Right renal cortex interstitium (tissue), 3 donors: Measurements from ENCODE around the gene ZNF792. TPM values are rescaled to one million over a fixed set of nuclear protein-coding genes. Genes with fewer than 3 reads are reported as not detected.
A peak's percentile ranks its signal among the peaks of the same experiment; 100 is the strongest.
"Not testable (repeated sequence)": the region's sequence is repeated elsewhere in the genome, so short reads cannot be mapped to it uniquely, and the experiment has no call there.

Experiments used
- DNase-seq, 3 donors: peaks; one replicate each; pipeline ENCODE4 v3.0.0-alpha.2; 2013; ENCODE audit warnings: low read depth in 3 of 3, low spot score in 2 of 3
- polyA plus RNA-seq, 3 donors: library from polyadenylated mRNA; unstranded; fragments of 120-200 nt; gene quantifications; one replicate each; pipeline ENCODE4 v1.2.1, GENCODE V29; 2013; ENCODE audit not compliant: insufficient read length in 3 of 3

Gene ZNF792
- 1 to 10 TPM; 6.9 to 7.9 (median 7.0) TPM for polyA plus RNA-seq

DNA sequence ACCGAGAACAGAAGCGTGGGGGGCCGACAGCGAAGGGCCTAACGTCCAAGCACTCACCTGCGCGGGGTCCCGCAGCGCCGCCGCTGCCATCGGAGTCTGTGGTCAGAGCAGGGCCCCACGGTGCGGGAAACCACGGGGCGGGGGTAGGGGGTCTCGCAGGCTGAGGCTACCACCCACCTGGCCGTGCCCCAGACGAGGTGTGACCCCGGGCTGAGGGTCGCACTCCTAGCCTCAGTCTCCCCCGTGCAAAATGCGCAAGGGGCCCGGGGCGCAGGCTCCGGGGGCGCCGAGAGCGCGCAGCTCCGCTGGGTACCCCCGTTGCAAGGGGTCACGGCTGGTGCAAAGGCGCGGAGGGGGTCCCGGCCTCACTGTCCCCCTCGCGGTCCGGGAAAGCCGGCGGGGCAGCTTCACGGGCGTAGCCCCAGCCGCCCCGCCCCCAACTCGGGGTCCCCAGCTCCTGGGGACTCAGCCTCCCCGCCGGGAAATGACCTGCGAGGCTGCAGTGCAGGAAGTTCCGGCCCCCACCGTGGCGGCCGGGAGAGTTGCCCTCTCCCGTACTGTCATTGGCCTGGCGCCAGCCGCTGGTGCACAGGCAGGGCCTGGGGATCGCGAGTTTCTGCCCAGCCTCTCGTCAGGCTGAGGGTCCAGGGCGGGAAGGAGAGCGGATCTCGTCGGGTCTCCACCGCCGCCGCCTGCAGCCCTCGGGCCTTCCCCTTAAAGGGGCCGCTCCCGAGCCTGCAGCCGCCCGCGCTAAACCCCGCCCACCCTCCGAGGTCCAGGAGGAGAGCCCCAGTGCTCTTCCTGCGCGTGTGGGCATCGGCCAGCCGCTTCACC, at the start of gene ZNF792:
ZNF792 (minus strand) TSS at position 657 of the 834 bp plus-strand sequence; CDS start at position 90, 567 bp downstream.
- peak in 2 of 3 donors; percentile 36 to 50 for DNase-seq

DNA sequence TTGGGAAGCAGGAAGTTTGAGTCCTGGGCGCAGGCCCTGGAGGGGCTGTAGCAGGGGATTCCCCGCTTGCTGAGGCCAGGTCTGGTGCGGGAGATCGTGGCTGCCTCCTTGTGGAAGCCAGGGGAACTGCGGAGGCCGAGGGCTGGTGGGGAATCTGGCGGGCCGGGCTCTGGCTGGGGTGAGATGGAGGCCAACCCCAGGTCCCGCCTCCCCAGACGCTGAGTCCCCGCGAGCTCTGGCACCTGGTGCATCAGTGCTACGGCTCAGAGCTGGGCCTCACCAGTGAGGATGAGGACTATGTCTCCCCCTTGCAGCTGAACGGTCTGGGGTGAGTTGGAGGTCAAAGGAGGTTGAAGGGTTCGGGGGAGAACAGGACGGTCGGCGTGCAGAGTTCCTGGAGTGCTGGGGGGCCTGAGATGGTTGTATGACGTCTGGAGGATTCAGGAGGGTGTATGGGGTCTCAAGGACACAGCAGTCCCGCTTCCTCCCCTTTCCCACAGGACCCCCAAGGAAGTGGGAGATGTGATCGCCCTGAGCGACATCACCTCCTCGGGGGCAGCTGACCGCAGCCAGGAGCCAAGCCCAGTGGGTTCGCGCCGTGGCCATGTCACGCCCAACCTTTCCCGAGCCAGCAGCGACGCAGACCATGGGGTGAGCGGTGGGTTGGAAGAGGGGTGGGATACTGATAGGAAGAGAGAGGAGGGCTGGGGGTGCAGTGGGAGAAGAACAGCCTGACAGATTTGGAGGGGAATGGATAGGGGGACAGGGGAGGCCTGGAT, 49.2 kb upstream of the ZNF792 start:
- DNase-seq: no peak

DNA sequence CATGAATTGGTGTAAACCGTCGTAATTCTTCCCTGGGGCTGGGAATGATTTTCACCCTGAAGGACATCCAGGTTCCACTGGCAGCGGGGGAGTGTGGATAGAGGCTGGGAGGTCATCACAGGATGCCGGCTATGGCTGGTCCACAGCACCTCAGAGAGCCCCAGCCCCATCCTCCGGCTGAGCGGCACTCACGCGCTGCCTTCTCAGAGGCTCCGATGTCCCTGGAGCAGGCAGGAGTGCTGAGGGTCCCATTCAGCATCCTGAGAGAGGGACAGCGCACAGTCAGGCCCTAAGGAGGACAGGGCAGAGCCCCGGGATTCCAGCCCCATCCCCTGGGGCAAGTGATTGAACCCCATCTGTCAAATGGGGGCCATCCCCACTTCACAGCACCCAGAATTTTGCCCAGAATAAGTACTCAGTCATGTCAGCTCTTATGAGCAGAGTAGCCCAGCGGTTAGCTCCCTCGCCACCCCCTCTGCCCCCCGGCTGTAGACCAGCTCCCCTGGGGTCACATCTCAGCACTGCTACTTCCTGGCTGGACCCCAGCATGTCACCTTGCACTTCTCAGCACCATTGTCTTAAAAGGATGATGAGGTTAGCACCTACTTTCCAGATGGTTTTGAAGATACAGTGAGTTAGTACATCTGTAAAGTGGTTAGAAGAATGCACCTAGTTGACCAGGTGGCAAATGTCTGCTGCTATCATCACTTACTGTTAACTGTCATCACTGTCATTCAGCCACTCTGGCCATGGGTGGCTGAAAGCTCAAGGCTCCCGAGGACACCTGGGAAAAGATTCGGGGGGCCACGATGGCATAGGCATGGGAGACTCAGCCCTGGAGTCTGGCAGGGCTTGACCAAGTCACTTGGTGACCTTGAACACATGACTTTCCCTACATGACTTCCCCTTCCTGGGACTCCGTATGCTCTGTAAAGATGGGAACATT, 48.0 kb upstream of the ZNF792 start:
- DNase-seq: no peak

DNA sequence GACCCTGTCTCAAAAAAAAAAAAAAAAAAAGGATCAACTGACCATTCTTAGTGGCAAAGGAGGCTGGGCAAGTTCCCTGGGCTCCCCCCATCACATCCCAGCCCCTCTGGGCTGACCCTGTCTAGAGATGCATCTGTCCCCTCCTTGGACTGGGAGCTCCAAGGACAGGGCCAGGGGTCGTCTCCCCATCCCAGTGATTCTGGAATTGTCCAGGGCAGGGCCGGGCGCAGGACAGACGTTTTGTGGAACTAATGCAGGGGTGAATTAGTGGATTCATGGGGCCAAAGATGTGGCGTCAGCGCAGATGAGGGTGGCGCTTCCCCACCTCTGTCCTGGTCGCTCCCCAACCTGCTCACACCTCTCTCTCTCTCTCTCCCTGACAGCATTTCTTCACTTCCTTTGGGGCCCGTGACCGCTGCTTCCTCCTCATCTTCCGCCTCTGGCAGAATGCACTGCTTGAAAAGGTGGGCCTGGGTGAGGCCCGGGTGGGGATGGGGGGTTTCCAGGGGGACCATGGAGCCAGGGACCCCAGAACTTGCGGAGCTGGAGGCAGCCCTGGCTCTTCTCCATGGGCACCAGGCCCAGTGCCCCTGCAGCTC, 47.2 kb upstream of the ZNF792 start:
- DNase-seq: no peak

DNA sequence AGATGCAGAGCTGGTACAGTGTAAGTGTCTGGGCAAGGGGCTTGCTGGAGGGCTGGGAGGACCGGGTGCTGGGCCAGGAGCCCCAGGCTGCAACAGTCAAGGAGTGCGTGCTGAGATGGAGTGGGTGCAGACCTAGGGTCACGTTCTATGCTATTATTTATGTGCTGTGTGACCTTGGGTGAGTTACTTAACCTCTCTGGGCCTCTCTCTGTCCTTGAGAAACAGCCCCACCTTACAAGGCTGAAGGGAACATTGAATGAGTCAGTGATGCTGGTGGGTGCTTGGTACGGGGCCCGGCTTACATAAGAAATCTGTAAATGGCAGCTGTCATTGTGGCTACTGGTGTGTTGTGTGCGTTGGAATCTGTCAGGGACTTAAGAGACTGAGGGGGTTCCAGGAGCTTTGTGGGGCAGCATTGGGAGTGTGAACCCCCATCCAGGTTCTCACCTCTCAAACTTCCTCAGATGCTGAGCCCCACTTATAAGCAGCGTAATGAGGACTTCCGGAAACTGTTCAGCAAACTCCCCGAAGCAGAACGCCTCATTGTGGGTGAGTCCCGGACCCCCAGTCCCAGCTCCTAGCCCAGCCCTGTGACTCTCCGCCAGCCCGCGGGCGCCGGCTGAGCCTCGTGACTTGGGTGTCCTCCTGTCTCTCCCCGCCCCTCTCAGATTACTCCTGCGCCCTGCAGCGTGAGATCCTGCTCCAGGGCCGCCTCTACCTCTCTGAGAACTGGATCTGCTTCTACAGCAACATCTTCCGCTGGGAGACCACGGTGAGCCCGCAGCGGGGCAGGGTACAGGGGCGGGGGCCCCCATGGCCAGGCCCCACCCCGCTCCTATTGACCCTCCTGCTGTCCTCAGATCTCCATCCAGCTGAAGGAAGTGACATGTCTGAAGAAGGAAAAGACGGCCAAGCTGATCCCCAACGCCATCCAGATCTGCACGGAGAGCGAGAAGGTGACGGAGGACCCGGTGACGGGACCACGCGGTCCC, 45.7 kb upstream of the ZNF792 start:
- DNase-seq: no peak

DNA sequence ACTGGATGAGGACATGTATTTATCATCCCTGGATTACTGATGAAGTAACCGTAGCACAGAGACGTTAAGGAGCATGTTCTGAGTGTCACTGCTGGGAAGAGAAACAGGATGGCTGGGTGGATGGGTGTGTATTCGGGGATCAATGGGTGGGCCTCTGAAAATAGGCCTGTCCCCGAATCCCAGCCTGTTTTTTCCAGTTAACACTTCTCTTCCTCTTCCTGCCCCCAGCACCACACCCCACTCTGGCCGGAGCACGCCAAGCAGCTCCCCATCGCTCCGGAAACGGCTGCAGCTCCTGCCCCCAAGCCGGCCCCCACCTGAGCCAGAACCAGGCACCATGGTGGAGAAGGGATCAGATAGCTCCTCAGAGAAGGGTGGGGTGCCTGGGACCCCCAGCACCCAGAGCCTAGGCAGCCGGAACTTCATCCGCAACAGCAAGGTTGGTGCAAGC, 44.9 kb upstream of the ZNF792 start:
- no peak for DNase-seq

DNA sequence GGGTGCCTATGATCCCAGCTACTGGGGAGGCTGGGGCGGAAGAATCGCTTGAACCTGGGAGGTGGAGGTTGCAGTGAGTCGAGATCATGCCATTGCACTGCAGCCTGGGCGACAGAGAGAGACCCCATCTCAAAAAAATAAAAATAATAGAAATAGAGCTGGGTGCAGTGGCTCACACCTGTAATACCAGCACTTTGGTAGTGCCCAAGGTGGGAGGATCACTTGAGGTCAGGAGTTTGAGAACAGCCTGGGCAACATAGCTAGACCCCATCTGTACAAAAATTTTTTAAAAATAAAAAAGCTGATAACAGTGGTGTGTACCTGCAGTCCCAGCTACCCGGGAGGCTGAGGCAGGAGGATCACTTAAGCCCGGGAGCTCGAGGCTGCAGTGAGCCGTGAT, 43.4 kb upstream of the ZNF792 start:
- DNase-seq: not testable (repeated sequence)

DNA sequence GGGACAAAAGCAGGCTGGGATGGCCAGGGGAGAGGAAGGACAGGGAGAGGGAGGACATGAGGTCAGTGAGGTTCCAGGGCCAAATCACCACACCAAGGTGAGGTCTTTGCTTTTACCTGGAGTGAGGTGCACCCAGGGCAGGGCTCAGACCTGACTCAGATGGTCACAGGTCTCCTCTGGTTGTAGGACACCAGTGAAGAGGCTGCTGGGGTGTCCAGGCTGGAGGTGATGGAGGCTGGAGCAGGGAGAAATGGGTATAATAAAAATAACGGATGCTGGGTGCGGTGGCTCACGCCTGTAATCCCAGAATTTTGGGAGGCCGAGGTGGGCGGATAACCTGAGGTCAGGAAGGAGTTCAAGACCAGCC, 43.0 kb upstream of the ZNF792 start:
- no peak for DNase-seq

DNA sequence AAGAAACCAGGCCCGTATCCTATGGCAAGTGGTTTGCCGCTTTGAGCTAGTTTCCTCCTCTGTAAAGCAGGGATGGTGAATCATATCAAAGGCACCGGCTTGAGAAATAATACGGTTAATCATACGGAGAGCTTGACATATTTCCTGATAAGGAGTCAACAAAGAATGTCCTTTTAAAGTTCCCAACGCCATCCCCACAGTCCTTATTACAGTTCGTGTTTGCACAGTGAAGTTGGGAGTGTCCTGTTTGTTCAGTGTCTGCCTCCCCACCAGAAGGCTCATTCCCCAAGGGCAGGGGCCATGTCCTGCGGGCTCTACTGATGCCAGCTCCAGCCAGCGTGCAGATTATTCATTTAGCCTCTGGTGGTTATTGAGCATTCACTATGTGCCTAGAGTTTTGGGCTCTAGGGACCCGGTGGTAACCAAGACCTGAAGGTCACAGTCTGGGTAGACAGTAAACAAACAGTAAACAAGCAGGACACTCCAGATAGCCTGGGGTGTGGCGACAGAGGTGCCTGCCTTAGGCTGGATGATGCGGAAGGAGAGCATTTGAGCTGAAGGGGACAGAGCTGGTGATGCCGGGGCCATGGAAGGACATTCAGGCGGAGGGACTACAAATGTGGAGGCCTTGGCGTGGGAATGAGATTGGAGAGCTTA, 42.4 kb upstream of the ZNF792 start:
- no peak for DNase-seq

DNA sequence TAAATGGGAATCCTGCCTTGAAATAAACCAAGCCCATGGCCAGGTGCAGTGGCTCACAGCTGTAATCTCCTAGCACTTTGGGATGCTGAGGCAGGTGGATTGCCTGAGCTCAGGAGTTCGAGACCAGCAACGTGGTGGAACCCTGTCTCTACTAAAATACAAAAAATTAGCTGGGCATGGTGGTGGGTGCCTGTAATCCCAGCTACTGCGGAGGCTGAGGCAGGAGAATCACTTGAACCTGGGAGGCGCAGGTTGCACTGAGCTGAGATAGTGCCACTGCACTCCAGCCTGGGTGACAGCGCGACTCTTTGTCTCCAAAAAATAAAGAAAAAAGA, 41.9 kb upstream of the ZNF792 start:
- not testable (repeated sequence) for DNase-seq

DNA sequence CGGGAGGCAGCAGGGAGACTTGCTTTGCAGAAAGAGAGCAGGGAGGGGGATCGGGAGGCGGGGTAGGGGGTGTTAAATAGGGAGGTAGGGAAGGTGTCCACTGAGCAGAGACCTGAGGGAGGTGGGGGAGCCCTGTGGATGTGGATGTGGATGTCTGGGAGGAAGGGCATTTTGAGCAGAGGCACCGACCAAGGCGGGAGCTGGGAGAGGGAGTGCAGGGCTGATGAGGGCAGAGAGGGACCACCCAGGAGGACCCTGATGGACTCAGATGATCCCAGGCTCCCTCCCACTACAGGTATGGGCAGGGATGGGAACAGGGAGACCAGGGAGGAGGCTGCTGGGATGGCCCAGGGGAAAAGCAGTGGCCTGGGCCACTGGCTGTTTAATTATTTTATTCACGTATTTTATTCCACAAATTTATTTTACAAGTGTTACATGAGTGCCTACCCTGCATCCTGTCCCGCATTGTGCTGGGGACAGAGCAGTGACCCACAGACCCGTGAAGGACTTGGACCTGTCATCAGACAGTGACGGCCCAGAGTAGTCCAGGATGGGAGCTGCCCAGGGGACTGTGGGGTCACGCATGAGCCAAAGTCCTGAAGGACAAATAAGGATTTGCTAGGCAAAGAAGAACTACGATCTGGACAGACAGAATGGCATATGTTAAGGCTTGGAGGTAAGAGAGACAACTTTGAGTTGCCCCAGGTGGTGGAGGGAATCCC, 41.4 kb upstream of the ZNF792 start:
- DNase-seq: no peak

DNA sequence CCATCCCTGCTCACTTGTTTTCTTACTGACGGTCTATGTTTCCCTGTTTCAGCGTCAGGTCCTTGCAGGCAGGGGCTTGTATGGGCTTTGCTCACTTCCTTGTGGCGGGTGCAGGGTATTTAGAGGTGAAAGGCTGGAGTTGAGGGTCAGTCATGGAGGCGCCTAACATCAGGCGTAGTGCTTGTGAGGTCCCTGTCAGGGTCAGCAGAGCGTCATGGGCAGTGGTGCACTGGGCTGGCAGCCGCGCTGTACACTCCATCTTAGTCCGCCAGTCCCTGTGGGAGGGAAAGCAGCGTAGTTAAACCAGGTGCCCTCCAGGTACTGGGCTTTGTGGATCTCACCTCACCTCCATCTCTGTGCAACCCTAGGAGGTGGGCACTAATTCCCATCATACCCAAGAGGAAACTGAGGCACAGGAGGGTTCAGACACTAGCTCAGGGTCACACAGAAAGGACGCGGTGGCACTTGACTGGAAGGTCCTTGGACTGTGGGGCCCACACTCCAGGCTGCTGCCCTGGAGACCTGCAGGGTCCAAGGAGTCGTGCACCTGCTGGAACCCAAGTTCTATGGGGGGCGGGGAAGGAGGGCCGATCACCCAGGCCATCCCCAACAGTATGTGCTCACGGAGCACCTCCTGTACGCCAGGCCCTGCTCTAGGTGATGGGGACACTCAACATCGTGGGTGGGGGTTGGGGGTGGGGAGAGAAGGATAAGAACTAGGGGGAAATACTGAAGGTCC, 40.7 kb upstream of the ZNF792 start:
- no peak for DNase-seq

DNA sequence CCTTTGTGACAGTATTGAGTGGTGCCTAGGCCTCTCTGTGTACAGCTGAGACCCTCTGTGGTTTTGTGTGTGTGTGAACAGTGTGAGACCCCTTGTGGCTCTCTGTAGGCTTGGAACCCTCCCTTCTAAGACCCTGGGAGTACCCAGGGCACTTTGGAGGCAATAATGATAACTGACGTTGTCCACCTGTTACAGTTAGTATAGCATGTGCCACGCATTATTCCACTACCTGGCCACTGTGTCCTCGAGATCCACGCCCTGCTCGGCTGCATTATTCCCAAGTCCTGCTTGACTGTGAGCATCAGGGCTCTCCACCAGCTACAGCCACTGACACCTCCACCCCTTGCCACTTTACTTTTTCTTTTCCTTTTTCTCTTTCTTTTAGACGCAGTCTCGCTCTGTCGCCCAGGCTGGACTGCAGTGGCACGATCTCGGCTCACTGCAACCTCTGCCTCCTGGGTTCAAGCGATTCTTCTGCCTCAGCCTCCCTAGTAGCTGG, 38.1 kb upstream of the ZNF792 start:
- no peak for DNase-seq

DNA sequence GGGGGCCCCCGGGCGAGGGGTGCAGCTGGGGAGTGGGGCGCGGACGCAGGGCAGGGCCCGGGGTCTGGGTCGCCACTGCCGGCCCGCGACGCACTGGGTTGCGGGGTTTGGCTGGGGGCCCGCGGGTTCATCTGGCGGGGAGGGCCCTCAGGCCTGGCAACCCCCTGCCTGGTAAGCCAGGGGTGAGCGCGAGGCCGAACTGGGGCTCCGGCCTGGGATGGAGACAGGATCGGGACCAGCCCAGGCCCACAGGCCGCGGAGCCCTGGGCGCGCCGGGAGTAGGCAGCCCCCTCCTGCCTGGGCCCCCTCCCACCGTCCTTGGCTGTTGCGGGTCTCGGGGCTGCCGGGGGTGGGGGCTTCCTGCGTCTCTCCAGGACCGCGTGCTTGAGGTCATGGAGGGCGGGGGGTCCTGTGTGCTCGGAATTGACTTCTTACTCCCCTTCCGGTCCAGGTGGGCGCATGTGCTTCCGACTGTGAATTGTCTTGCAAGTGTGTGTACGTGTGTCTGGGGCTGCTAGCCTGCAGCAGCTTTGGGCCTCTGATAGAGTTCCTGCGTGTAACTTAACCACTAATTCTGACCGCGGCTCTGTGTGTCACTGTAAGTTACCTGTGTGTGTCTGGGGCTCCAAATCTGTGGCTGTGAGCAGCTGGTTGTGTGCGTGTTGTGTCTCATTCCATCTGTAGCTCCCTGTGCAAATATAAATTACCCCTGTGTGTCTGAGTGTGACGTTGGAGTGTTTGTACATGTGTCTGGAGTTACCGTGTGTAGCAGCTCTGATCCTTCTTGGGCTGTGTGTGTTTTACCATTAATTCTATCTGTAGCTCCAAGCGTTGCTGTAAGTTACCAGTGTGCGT, 36.8 kb upstream of the ZNF792 start:
- no peak for DNase-seq

DNA sequence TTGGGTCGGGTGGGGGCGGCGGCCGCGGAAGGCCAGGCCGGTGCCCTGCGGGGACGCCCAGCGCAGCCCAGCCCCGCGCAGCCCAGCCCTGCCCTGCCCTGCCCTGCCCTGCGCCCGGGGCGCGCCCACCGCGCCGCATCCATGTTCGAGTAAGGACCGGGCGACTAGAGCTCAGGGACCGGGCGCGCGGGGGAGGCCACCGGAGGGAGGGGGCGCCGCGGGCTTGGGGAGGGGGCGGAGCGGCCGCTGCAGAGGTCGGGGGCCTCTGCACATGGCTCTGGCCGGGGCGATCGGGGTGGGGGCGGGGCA, 36.3 kb upstream of the ZNF792 start:
- no peak for DNase-seq
